Renal pelvis (tissue), 4 donors: ENCODE results near the gene INHA. TPM values are rescaled to one million over a fixed set of nuclear protein-coding genes. Genes with fewer than 3 reads are reported as not detected.

Experiments
- DNase-seq: peaks from one replicate; pipeline ENCODE4 v3.0.0-alpha.2; 2013
- polyA plus RNA-seq, 3 donors: library from polyadenylated mRNA; unstranded; fragments of 120-200 nt; gene quantifications; one replicate each; pipeline ENCODE4 v1.2.1, GENCODE V29; 2013; ENCODE audit not compliant: insufficient read length in 3 of 3

The INHA gene
- polyA plus RNA-seq, 3 donors, result 0.87 to 3.1 (median 2.9) TPM

DNA sequence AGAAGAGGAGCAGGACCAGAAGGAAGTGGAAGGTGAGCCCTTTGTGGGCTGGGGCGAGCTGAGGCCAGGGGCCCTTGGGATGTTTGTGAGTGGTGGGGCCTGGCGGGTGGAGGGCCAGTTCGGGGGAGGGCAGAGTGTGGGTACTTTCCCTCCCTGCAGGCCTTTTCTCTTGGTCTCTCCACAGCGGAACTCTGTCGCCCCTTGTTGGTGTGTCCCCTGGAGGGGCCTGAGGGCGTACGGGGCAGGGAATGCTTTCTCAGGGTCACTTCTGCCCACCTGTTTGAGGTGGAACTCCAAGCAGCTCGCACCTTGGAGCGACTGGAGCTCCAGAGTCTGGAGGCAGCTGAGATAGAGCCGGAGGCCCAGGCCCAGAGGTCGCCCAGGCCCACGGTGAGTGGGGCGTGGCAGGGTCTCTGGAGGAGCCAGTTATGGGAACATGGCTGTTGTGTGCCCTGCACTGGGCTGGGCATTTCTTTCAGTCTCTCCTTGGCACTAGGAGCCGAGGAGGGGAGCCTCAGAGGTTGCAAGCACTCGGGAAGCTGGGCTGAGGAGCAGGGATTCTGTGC lies 36.4 kb downstream of the INHA start:
- no peak for DNase-seq

GRCh38 chr2:219609149-219609750 lies 37.1 kb downstream of the INHA start:
- no peak for DNase-seq

- DNase-seq, result no peak
Measured at GRCh38 chr2:219611306-219611705, 39.2 kb downstream of the INHA start.

- no peak for DNase-seq
Measured at GRCh38 chr2:219611866-219612576, 39.9 kb downstream of the INHA start.

DNA sequence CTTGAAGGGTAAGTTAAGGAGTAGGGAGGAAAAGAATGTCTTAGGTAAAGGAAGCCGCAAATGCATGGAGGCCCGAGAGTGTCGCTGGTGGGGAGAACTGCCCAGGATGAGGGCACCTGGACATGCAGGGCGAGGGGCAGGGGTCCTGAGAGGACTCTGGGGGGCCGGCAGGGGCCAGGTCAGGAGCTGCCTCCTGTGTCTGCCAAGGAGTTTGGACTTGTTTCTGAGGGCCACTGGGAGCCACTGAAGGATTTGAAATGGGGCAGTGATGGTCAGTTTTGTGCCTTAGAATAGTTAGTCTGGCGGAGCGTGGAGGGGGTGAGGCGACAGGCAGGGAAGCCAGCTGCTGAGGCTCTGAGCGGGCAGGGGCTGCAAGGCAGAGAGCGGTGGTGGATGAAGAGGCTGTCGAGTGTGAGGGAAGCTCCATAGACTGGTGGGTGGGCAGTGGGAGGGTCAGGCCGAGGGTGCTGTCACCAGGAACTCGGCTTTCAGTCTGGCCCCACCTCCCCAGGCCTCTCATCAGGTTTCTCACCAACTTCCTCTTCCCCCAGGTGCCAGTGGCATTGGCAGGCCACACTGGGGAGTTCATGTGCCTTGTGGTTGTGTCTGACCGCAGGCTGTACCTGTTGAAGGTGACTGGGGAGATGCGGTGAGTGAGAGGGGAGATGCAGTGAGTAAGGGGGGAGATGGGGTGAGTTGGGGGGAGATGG lies 40.6 kb downstream of the INHA start:
- no peak for DNase-seq

DNA sequence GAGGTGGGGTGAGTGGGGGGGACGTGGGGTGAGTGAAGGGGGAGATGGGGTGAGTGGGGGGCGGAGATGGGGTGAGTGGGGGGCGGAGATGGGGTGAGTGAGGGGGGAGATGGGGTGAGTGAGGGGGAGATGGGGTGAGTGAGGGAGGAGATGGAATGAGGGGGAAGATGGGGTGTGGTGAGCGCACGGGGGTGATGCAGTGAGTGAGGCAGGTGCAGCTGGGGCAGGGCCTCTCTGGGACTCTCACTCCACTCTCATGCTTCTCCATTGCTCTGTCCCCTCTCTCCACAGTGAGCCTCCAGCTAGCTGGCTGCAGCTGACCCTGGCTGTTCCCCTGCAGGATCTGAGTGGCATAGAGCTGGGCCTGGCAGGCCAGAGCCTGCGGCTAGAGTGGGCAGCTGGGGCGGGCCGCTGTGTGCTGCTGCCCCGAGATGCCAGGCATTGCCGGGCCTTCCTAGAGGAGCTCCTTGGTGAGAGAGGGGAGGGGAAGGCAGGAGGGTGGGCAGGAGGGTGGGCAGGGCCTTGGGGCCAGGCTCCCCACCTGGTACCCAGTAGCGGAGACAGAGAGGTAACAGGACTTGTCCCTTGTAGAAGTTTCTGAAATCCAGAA lies 41.5 kb downstream of the INHA start:
- DNase-seq, result no peak

DNA sequence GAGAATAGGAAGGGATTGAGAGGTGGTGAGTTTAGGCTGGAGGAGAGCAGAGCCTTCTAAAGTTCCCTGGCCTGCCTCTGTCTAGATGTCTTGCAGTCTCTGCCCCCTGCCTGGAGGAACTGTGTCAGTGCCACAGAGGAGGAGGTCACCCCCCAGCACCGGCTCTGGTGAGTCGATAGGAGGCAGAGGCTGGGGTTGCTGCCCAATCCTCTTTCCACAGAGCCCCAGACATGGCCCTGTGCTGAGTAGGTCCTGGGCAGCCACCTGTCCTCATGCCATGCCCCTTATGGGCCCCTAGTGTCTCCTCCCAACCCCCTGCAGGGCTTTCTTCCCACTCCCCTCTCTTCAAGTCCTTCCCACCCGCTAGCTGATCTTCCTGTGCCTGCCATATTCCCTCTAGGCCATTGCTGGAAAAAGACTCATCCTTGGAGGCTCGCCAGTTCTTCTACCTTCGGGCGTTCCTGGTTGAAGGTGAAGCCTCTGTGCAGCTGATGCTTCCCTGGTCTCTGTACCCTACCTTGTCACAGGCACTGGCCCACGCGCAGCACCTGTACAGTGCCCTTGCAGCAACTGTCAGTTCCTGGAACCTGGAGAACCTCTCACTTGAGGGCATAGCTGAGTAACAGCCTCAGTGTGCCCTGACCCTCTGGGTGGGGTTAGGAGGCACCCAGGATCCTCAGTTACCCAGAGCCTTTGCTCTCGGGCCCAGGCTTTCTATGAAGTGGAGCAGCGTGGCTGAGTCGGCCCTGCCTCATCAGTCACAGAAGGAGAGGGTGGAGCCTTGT lies 42.2 kb downstream of the INHA start:
- DNase-seq, result no peak

GRCh38 chr2:219615036-219615435 lies 42.9 kb downstream of the INHA start:
- DNase-seq, result no peak

DNA sequence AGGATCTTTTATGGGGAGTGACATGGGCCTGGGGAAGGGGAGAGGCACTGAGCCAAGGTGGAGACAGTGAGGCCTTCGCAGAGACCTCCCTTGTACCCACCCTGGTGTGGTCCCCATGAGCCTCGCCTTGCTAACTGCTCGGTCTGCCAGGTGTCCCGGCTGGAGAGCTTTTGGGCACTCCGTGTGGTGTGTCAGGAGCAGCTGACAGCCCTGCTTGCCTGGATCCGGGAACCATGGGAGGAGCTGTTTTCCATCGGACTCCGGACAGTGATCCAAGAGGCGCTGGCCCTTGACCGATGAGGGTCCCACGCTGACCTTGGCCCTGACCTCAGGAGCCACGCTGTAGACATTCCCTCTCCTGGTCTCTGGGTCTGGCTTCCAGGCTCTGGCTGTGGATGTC lies 43.8 kb downstream of the INHA start:
- DNase-seq, result no peak

- DNase-seq, result no peak
Measured at GRCh38 chr2:219616550-219616949, 44.4 kb downstream of the INHA start.

DNA sequence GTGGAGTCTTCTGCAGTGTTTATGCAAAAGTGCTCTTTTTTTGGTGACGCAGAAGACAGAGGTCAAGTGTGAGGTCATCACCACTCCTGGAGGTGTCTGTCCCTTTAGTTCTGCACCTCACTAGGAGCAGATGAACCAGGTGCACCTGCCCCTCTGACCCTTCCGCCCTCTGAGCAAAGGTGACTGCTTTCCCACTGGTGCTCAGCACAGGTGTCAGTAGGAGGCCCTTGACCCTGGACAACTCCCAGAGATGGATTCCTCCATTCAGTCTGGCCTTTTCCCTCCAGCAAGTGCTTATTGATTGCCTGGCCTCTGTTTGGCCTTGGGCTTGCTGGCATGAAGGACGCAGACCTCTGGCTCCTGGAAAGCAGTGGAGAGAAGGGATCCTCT lies 46.6 kb downstream of the INHA start:
- DNase-seq, result no peak

DNA sequence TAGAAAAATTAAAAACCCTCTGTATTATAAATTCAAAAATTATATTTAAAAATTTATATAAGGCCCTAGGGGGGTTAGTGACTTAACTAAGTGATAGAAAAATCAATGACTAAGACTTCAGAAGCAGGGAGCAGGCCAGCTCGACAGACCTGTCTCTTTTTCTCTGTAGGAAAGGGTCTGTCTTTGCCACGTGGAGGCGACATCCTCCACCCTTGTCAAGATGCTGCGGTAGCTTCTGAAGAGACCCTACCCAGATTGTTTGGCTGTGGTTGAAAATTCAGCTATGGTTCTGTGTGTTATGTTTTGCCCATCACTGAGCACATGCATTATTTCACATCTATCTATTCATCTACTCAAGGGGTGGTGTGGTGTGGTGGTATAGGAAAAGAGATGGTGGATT lies 47.1 kb downstream of the INHA start:
- no peak for DNase-seq

GRCh38 chr2:219620546-219620945 lies 48.4 kb downstream of the INHA start:
- DNase-seq, result no peak

DNA sequence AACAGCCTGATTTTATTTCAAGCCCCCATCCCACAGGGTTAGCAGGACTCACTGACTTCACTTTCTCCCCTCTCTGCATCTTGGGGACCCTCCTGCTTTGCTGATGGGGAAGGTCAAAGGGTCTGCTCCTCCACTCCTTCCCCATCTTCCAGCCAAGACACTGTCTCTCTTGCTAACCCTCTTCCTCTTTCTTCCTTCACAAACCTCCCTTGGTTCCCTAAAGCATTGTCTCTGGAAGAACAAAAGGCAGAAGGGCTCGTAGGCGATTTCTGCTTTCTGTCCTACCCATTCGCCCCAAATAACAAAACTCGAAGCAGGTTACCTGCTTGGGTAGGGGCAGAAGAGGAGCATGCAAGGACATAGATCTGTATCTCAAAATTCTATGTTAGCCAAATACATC lies 49.8 kb downstream of the INHA start:
- no peak for DNase-seq

- no peak for DNase-seq
Measured at GRCh38 chr2:219622472-219622871, 50.4 kb downstream of the INHA start.

DNA sequence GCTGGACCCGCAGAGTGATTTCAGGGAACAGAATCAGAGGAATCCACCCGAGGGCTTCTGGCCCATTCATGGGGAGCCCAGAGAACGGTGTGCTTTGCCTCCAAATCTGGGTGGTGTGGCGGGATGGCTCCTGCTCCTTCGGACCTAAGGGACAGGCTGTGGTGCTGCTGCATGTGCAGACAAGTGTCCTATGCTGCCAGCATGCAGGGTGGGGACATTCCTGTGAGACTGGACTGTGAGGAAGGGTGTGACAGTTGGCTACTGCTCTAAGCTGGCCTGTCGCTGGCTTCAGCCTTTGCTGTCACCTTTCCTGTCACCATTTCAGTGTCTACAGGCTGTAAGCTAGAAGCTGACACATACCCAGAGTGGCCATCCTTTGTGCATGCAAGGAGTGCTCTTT lies 52.5 kb downstream of the INHA start:
- no peak for DNase-seq

- DNase-seq, result no peak
Measured at GRCh38 chr2:219625179-219625578, 53.1 kb downstream of the INHA start.
